HepG2 (cell line): Measurements from ENCODE around the gene BLCAP. TPM values are rescaled to one million over a fixed set of nuclear protein-coding genes. Genes with fewer than 3 reads are reported as not detected.

Experiments used
- BRCA1 ChIP-seq: sonication (generic); formaldehyde crosslinking; IDR thresholded peaks from 2 replicates; pipeline ENCODE4 v1.4.0; 2020; ENCODE audit warnings: missing genetic modification reagents
- BRF2 ChIP-seq: sonication (generic); formaldehyde crosslinking; IDR thresholded peaks from 2 replicates; pipeline ENCODE4 v1.8.1; 2022; ENCODE audit warnings: mild to moderate bottlenecking, missing genetic modification reagents
- CHD2 ChIP-seq: IDR thresholded peaks from 2 replicates; pipeline ENCODE4 v1.6.1; 2011; ENCODE audit warnings: low read depth, low read length, improper control_type of control experiment
- FOSL2 ChIP-seq: sonication (generic); formaldehyde crosslinking; IDR thresholded peaks from 2 replicates; pipeline ENCODE4 v1.4.0; 2020; ENCODE audit warnings: missing genetic modification reagents
- GPBP1L1 ChIP-seq: sonication (generic); formaldehyde crosslinking; IDR thresholded peaks from 2 replicates; pipeline ENCODE4 v1.5.0; 2020; ENCODE audit warnings: mild to moderate bottlenecking, missing genetic modification reagents
- MNT ChIP-seq: fragments of 450-650 bp; IDR thresholded peaks from 2 replicates; pipeline ENCODE4 v1.6.1; 2016
- POGK ChIP-seq: sonication (generic); formaldehyde crosslinking; conservative IDR thresholded peaks from 2 replicates; pipeline ENCODE4 v1.8.0; 2022; ENCODE audit warnings: mild to moderate bottlenecking, moderate library complexity, missing genetic modification reagents
- RBM22 ChIP-seq: fragments of 200-400 bp; formaldehyde crosslinking; optimal IDR thresholded peaks from 2 replicates; pipeline ENCODE3; 2017; ENCODE audit warnings: mild to moderate bottlenecking, low read length, moderate library complexity
- RBM39 ChIP-seq: fragments of 200-400 bp; formaldehyde crosslinking; IDR thresholded peaks from one replicate; pipeline ENCODE4 v1.6.1; 2018; ENCODE audit warnings: antibody characterized with exemption, mild to moderate bottlenecking, low read depth, low read length; ENCODE audit not compliant: poor library complexity, severe bottlenecking
- TFAP4 ChIP-seq: sonication (generic); IDR thresholded peaks from 2 replicates; pipeline ENCODE4 v1.6.1; 2016; ENCODE audit warnings: low read depth, borderline replicate concordance
- THAP8 ChIP-seq: sonication (generic); formaldehyde crosslinking; IDR thresholded peaks from 2 replicates; pipeline ENCODE4 v1.5.1; 2020; ENCODE audit warnings: missing genetic modification reagents, mild to moderate bottlenecking, borderline replicate concordance
- THRA ChIP-seq: sonication (generic); formaldehyde crosslinking; IDR thresholded peaks from 2 replicates; pipeline ENCODE4 v1.4.0; 2020; ENCODE audit warnings: missing genetic modification reagents, borderline replicate concordance
- XBP1 ChIP-seq: sonication (generic); formaldehyde crosslinking; IDR thresholded peaks from 2 replicates; pipeline ENCODE4 v1.5.0; 2020; ENCODE audit warnings: missing genetic modification reagents
- XRCC5 ChIP-seq: fragments of 200-400 bp; formaldehyde crosslinking; optimal IDR thresholded peaks from 2 replicates; pipeline ENCODE3; 2017; ENCODE audit warnings: mild to moderate bottlenecking, low read length
- ZFX ChIP-seq: sonication (generic); formaldehyde crosslinking; IDR thresholded peaks from 2 replicates; pipeline ENCODE4 v1.4.0; 2020; ENCODE audit warnings: mild to moderate bottlenecking, low read depth, missing genetic modification reagents, moderate library complexity
- ZNF12 ChIP-seq: sonication (generic); formaldehyde crosslinking; IDR thresholded peaks from 2 replicates; pipeline ENCODE4 v1.5.0; 2020; ENCODE audit warnings: missing genetic modification reagents
- ZNF281 ChIP-seq: sonication (generic); formaldehyde crosslinking; IDR thresholded peaks from 2 replicates; pipeline ENCODE4 v1.4.0; 2020; ENCODE audit warnings: missing genetic modification reagents, borderline replicate concordance
- ZNF431 ChIP-seq: sonication (generic); formaldehyde crosslinking; IDR thresholded peaks from 2 replicates; pipeline ENCODE4 v1.9.0; 2022; ENCODE audit warnings: missing genetic modification reagents, low read depth, mild to moderate bottlenecking, borderline replicate concordance
- polyA plus RNA-seq, 8 experiments: library from polyadenylated mRNA; depleted of rRNA in 3 of 8; stranded (reverse) in 7 of 8; unstranded in 1 of 8; fragments of >200 nt; fragmentation: Illumina TruSeq in 4 of 8; extraction: Trizol in 4 of 8; gene quantifications; 2 replicates each; pipeline versions ENCODE4 v1.2.1 to v1.2.3, GENCODE V29; 2011 to 2016; ENCODE audit warnings: low read depth in 4 of 8, missing spikeins in 1 of 8, mixed read lengths in 1 of 8; ENCODE audit not compliant: insufficient read depth in 1 of 8
- total RNA-seq, 5 experiments: library from RNA; depleted of rRNA; stranded (reverse); fragments of >200 nt; fragmentation: Illumina TruSeq; extraction: Trizol; gene quantifications; 2 replicates each; pipeline ENCODE4 v1.2.3, GENCODE V29; 2016; ENCODE audit warnings: low read depth in 1 of 5

The BLCAP gene
- total and polyA plus RNA-seq, 2 of the 13 experiments (the other 11 are each of a cell fraction or from before 2014, with no cell fraction given) = 52.4 to 86.8 TPM

GRCh38 chr20:37543828-37544227 lies 16.2 kb upstream of the BLCAP start (continued):
- TF ChIP-seq ZFX (0 out of 2 replicates have a peak, but pooled peaks have one; percentile 25), THRA (CRISPR knock-in tag) (no peak), FOSL2 (0 out of 2 replicates have a peak, but pooled peaks have one; percentile 17), ZNF12 (no peak), RBM39 (no peak), GPBP1L1 (CRISPR knock-in tag) (no peak), POGK (CRISPR knock-in tag) (no peak), XBP1 (no peak), ZNF281 (CRISPR knock-in tag) (no peak), XRCC5 (peak; percentile 60), ZNF431 (CRISPR knock-in tag) (peak; percentile 89; the same call in 1 of the 2 replicates), THAP8 (CRISPR knock-in tag) (no peak), BRCA1 (CRISPR knock-in tag) (no peak), TFAP4 (no peak), BRF2 (CRISPR knock-in tag) (no peak), CHD2 (no peak), RBM22 (no peak), MNT (no peak)
